Lower lobe of right lung (tissue), 2 donors: ENCODE measurements around the gene ATAD1. TPM values are rescaled to one million over a fixed set of nuclear protein-coding genes. Genes with fewer than 3 reads are reported as not detected.

ENCODE experiments used
- ATAC-seq, 2 donors: fragments of 200-7000 bp; cut with Tn5 transposase; one replicate each; pipeline ENCODE4 v1.9.1; 2020 to 2022; ENCODE audit warnings: mild to moderate bottlenecking in 2 of 2, moderate library complexity in 2 of 2
- DNase-seq: peaks from one replicate; pipeline ENCODE4 v3.0.0-alpha.2; 2020
- H3K27ac ChIP-seq: fragments of 200-600 bp; one replicate; pipeline ENCODE4 v1.8.0; 2022
- H3K27me3 ChIP-seq: fragments of 200-600 bp; one replicate; pipeline ENCODE4 v1.8.0; 2022; ENCODE audit warnings: low read depth
- H3K36me3 ChIP-seq: fragments of 200-600 bp; one replicate; pipeline ENCODE4 v1.8.0; 2022; ENCODE audit warnings: mild to moderate bottlenecking
- H3K4me1 ChIP-seq: fragments of 200-600 bp; one replicate; pipeline ENCODE4 v1.8.0; 2022
- H3K4me3 ChIP-seq: fragments of 200-600 bp; one replicate; pipeline ENCODE4 v1.8.0; 2022; ENCODE audit warnings: mild to moderate bottlenecking
- H3K9me3 ChIP-seq: fragments of 200-600 bp; one replicate; pipeline ENCODE4 v1.8.0; 2022
- CTCF ChIP-seq: fragments of 200-600 bp; IDR thresholded peaks from one replicate; pipeline ENCODE4 v1.8.0; 2022; ENCODE audit warnings: antibody characterized with exemption, mild to moderate bottlenecking
- intact Hi-C: fragments of 100-400 bp; cut with DNase I; formaldehyde crosslinking; loops from one replicate; pipeline ENCODE4 v1.11.0; 2022
- total RNA-seq: library from RNA; stranded (reverse); fragmentation: NEBNext Ultra II Directional; extraction: Animal tissue kit (Norgen Biotek cat#: 25700); gene quantifications from one replicate; pipeline ENCODE4 v1.2.1, GENCODE V29; 2021
- donor health status: DM: no; HTN: yes; CAD: no; lungs with severe emphysema.

ATAD1 gene
- total RNA-seq, 1 donor from 2014 or later = 51.2 TPM

- H3K4me1 ChIP-seq = peaks cover 44% of the 10 kb centered on the region
- ATAC-seq (peak; percentile 32 to 34), DNase-seq (no peak)
- H3K36me3 ChIP-seq = peaks cover 68% of the 10 kb centered on the region
- H3K27ac ChIP-seq = peak overlapping the region; percentile 67
- no peaks in the 10 kb centered on the region for H3K9me3 ChIP-seq
- H3K27me3 ChIP-seq = no peaks in the 10 kb centered on the region
- no peak for TF ChIP-seq CTCF
- intact Hi-C loops = no loop called here
- H3K4me3 ChIP-seq = no peak overlapping the region
These were observed 102.3 kb downstream of the ATAD1 start for GRCh38 chr10:87715552-87716347.

GRCh38 chr10:87713707-87714106, 104.3 kb downstream of the ATAD1 start:
- TF ChIP-seq CTCF = no peak
- intact Hi-C loops = no loop called here
- ATAC-seq (peak in 1 of 2 donors; percentile 28), DNase-seq (no peak)
- no peak overlapping the region for H3K4me3 ChIP-seq
- no peaks in the 10 kb centered on the region for H3K27me3 ChIP-seq
- peak overlapping the region; percentile 54 for H3K27ac ChIP-seq
- H3K36me3 ChIP-seq = peaks cover 78% of the 10 kb centered on the region
- peaks cover 44% of the 10 kb centered on the region for H3K4me1 ChIP-seq
- H3K9me3 ChIP-seq = no peaks in the 10 kb centered on the region

GRCh38 chr10:87712913-87713616, 105.0 kb downstream of the ATAD1 start:
- peak in 1 of 2 donors; percentile 57 for ATAC-seq
- H3K27me3 ChIP-seq = no peaks in the 10 kb centered on the region

GRCh38 chr10:87707254-87707653, 110.8 kb downstream of the ATAD1 start:
- ATAC-seq (no peak), DNase-seq (no peak)
- Histone ChIP-seq H3K4me3 (no peak overlapping the region), H3K27me3 (no peaks in the 10 kb centered on the region), H3K4me1 (no peaks in the 10 kb centered on the region), H3K9me3 (no peaks in the 10 kb centered on the region), H3K36me3 (peaks cover 27% of the 10 kb centered on the region), H3K27ac (no peak overlapping the region)
- no peak for TF ChIP-seq CTCF
- intact Hi-C loops = no loop called here

More at GRCh38 chr10:87712913-87713616, 105.0 kb downstream of the ATAD1 start:
- TF ChIP-seq CTCF = no peak
- Histone ChIP-seq H3K4me1 (peaks cover 44% of the 10 kb centered on the region), H3K36me3 (peaks cover 74% of the 10 kb centered on the region), H3K9me3 (no peaks in the 10 kb centered on the region), H3K27ac (peak overlapping the region; percentile 54), H3K4me3 (no peak overlapping the region)
- intact Hi-C loops = no loop called here
- DNase-seq = no peak

- Histone ChIP-seq H3K27me3 (no peaks in the 10 kb centered on the region), H3K27ac (no peak overlapping the region), H3K4me3 (no peak overlapping the region), H3K9me3 (no peaks in the 10 kb centered on the region), H3K36me3 (peaks cover 24% of the 10 kb centered on the region), H3K4me1 (no peaks in the 10 kb centered on the region)
- intact Hi-C loops = no loop called here
- DNase-seq = no peak
- TF ChIP-seq CTCF = no peak
- ATAC-seq = no peak
These were observed 111.3 kb downstream of the ATAD1 start for GRCh38 chr10:87706731-87707130.
